ENCODE results near the gene TMEM18.

Gene TMEM18

DNA sequence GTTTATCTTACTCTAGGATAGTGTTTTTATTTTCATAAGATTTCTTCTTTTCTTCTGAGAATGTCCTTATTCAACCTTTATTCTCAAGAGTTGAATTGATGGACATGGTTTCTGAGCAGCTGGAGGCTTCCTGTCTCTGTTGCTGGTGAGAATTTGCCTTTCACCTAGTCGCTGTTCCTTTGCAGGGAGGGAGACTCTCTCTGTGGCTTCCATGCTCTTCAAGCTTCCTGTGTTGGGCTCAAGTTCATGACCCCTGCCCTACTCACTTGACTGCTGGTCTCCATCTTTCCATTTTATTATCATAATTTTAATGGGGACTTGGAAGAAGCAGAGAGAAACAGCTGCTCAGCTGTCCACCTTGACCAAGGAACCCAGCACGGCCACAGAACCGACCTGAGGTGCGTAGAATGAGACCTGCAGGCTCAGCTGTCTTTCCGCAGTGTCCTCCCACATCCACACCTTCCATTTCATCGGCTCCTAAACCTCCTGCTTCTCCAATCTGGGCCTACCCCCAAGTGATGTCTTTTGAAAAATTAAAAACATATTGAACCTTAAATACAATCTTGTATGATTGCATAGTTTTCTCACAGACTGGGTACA is 24.2 kb downstream of the TMEM18 start:
- no peak for TF ChIP-seq REST (IDR thresholded peaks at IDR 0.05; ENCODE audit: low read depth)
- no peak for TF ChIP-seq EGR1 (IDR thresholded peaks at IDR 0.05)
- no peak for TF ChIP-seq NFIC (IDR thresholded peaks at IDR 0.05)
- no peak for TF ChIP-seq CEBPB (IDR thresholded peaks at IDR 0.05)
- TF ChIP-seq RAD21 (IDR thresholded peaks at IDR 0.05; ENCODE audit: low read depth) = no peak
- no peak for TF ChIP-seq CREB1 (IDR thresholded peaks at IDR 0.05; ENCODE audit: low read depth)
- no peak for TF ChIP-seq FOXM1 (IDR thresholded peaks at IDR 0.05; ENCODE audit: borderline replicate concordance, low read depth)
- no peak for TF ChIP-seq TEAD4 (IDR thresholded peaks at IDR 0.05)
- no peak for TF ChIP-seq TAF1 (IDR thresholded peaks at IDR 0.05; ENCODE audit: low read depth)
- TF ChIP-seq, protein P1, sequence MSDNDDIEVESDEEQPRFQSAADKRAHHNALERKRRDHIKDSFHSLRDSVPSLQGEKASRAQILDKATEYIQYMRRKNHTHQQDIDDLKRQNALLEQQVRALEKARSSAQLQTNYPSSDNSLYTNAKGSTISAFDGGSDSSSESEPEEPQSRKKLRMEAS (IDR thresholded peaks at IDR 0.05) = no peak
- TF ChIP-seq TCF12 (IDR thresholded peaks at IDR 0.05; ENCODE audit: low read depth) = no peak
- no peak for TF ChIP-seq EP300 (IDR thresholded peaks at IDR 0.05; ENCODE audit: borderline replicate concordance)

DNA sequence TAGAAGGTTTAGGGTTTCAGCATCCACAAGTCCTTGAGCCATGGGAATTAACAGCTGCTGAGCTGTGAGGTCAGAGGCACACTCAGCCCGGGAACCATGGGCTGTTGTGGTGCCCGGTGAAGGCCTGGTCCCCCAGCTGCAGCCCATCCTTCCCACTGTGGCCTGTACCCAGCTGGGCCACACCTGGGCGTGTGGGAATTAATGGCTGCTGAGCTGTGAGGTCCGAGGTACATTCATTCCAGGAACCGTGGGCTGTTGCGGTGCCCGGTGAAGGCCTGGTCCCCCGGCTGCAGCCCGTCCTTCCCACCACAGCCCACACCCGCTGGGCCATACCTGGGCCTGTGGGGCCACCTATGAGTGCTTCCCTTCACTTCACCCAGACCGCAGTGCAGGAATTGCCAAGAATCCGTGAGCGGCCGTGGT is 25.2 kb downstream of the TMEM18 start:
- TF ChIP-seq CREB1 (IDR thresholded peaks at IDR 0.05; ENCODE audit: low read depth) (no peak), CEBPB (IDR thresholded peaks at IDR 0.05) (no peak), ZBTB7A (IDR thresholded peaks at IDR 0.05; ENCODE audit: low read depth) (no peak), TCF12 (IDR thresholded peaks at IDR 0.05; ENCODE audit: low read depth) (no peak), YY1 (IDR thresholded peaks at IDR 0.05; ENCODE audit: low read depth) (no peak), REST (IDR thresholded peaks at IDR 0.05; ENCODE audit: low read depth) (no peak)

- TF ChIP-seq FOXM1 (IDR thresholded peaks at IDR 0.05; ENCODE audit: borderline replicate concordance, low read depth) = no peak
- no peak for TF ChIP-seq TEAD4 (IDR thresholded peaks at IDR 0.05)
- TF ChIP-seq, protein P2, sequence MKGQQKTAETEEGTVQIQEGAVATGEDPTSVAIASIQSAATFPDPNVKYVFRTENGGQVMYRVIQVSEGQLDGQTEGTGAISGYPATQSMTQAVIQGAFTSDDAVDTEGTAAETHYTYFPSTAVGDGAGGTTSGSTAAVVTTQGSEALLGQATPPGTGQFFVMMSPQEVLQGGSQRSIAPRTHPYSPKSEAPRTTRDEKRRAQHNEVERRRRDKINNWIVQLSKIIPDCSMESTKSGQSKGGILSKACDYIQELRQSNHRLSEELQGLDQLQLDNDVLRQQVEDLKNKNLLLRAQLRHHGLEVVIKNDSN (IDR thresholded peaks at IDR 0.05) = no peak
Measured at GRCh38 chr2:650343-651310, 26.6 kb downstream of the TMEM18 start.

GRCh38 chr2:649426-650342 is 27.5 kb downstream of the TMEM18 start:
- TF ChIP-seq CEBPB (IDR thresholded peaks at IDR 0.05) (no peak), ZBTB7A (IDR thresholded peaks at IDR 0.05; ENCODE audit: low read depth) (no peak), TEAD4 (IDR thresholded peaks at IDR 0.05) (no peak), REST (IDR thresholded peaks at IDR 0.05; ENCODE audit: low read depth) (no peak), TAF1 (IDR thresholded peaks at IDR 0.05; ENCODE audit: low read depth) (no peak), CREB1 (IDR thresholded peaks at IDR 0.05; ENCODE audit: low read depth) (no peak), FOXM1 (IDR thresholded peaks at IDR 0.05; ENCODE audit: borderline replicate concordance, low read depth) (no peak), EGR1 (IDR thresholded peaks at IDR 0.05) (no peak), EP300 (IDR thresholded peaks at IDR 0.05; ENCODE audit: borderline replicate concordance) (no peak)
- TF ChIP-seq, protein P2 (IDR thresholded peaks at IDR 0.05) = no peak

Measured in Ishikawa (cell line).